Measurements from ENCODE around the gene LPGAT1.
A peak's percentile ranks its signal among the peaks of the same experiment; 100 is the strongest.
"Not testable (repeated sequence)": the region's sequence is repeated elsewhere in the genome, so short reads cannot be mapped to it uniquely, and the experiment has no call there.

Gene LPGAT1

DNA sequence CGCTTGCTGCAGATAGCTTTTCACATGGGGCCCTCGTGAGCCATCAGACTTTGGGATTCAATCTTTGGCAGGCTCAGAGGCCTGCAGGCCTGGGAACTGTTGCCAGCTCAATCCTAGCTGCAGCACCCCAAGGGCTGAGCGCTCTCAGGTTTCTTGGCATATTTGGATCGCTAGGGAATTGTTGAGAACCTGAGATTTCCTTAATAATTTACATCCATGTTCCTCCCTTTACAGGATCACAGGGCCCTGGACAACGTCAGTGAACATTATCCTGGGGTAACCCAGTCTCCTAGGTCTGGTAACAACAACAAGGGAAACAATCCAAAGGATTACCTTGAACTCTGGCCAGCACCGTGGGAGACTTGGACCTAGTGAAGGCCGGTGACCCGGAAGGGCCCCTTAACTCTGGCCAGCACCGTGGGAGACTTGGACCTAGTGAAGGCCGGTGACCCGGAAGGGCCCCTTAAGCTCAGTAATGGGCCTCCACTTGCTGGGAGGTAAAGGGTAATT is 105.8 kb downstream of the LPGAT1 start:
- H3K4me3 ChIP-seq (ENCODE audit: low read depth, low read length), result no peak overlapping the region
- H3K4me1 ChIP-seq (ENCODE audit: control insufficient read depth, insufficient read depth, low read length), result no peaks in the 10 kb centered on the region
- H3K36me3 ChIP-seq (ENCODE audit: control insufficient read depth, insufficient read depth, low read length), result no peaks in the 10 kb centered on the region
- H3K27me3 ChIP-seq (ENCODE audit: control insufficient read depth, insufficient read depth, low read length), result no peaks in the 10 kb centered on the region
- H3K9ac ChIP-seq (ENCODE audit: low read depth, low read length), result no peak overlapping the region
- no peaks in the 10 kb centered on the region for H3K9me3 ChIP-seq (ENCODE audit: control insufficient read depth, insufficient read depth, low read length)

DNA sequence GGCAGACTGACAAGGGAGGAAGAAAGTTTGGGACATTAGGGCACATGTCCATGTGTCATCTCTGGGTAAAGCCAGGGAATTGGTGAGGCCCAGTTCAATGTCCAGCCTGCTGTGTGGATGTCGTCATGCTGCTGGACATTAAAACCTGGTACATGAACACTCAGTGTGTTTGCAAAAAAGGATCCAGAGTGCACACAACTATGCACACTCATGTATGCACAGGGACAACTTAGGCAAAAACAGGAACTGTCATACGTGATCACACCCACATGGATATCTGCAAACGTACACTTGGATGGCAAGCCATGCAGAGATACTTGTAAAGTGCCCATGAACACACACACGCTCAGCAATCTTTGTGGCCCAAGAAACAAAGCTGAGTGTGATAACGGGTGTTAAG is 107.3 kb downstream of the LPGAT1 start:
- Histone ChIP-seq H3K4me1 (ENCODE audit: control insufficient read depth, insufficient read depth, low read length) (no peaks in the 10 kb centered on the region), H3K27me3 (ENCODE audit: control insufficient read depth, insufficient read depth, low read length) (no peaks in the 10 kb centered on the region), H3K9ac (ENCODE audit: low read depth, low read length) (no peak overlapping the region), H3K4me3 (ENCODE audit: low read depth, low read length) (no peak overlapping the region), H3K9me3 (ENCODE audit: control insufficient read depth, insufficient read depth, low read length) (no peaks in the 10 kb centered on the region), H3K36me3 (ENCODE audit: control insufficient read depth, insufficient read depth, low read length) (no peaks in the 10 kb centered on the region)

DNA sequence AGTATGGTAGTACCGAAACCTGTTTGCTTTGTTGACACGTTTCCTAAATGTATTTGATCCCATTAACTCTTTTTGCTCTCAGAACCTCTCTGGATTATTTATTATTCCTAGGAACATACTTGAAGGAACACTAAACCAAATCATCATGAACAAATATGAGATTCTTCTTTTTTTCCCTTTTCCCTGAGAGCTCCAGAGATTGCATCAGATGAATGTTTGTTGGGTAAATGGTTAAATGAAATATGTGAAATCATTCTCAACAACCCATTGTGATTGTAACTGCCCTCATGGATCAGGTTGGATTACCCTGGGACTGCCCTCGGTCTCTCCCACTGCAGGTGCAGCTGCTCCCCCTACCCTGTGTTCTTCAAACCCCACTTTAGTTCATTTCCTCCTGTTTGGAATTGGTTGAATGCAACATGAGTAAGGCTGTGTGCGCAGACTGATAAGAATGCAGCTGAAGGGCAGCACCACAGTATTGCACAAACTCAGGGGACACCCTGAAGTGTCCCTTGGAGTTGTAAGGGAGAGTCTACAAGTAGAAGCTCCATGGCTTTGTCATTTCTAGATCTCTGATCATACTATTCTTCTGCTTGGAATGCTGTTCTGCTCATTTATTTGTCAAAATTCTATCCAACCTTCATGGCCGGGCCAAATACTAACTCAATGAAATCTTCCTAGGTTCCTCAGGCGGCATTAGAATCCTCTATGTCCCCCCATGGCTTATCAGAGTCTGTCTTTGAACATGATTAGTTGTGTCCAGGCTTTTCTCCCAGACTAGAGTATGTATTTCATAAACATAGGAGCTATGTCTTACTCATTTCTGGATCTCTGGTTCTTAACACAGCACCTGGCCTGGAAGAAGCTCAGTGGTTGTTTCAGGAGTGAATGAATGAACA is 108.0 kb downstream of the LPGAT1 start:
- no peak overlapping the region for H3K9ac ChIP-seq (ENCODE audit: low read depth, low read length)
- H3K4me3 ChIP-seq (ENCODE audit: low read depth, low read length), result no peak overlapping the region
- H3K36me3 ChIP-seq (ENCODE audit: control insufficient read depth, insufficient read depth, low read length), result no peaks in the 10 kb centered on the region
- H3K4me1 ChIP-seq (ENCODE audit: control insufficient read depth, insufficient read depth, low read length), result no peaks in the 10 kb centered on the region
- H3K9me3 ChIP-seq (ENCODE audit: control insufficient read depth, insufficient read depth, low read length), result no peaks in the 10 kb centered on the region
- H3K27me3 ChIP-seq (ENCODE audit: control insufficient read depth, insufficient read depth, low read length), result no peaks in the 10 kb centered on the region

GRCh38 chr1:211716555-211716954 is 114.0 kb downstream of the LPGAT1 start:
- not testable (repeated sequence) for H3K27me3 ChIP-seq (ENCODE audit: control insufficient read depth, insufficient read depth, low read length); H3K4me1 ChIP-seq (ENCODE audit: control insufficient read depth, insufficient read depth, low read length); H3K9ac ChIP-seq (ENCODE audit: low read depth, low read length); H3K36me3 ChIP-seq (ENCODE audit: control insufficient read depth, insufficient read depth, low read length); H3K4me3 ChIP-seq (ENCODE audit: low read depth, low read length); H3K9me3 ChIP-seq (ENCODE audit: control insufficient read depth, insufficient read depth, low read length)

- Histone ChIP-seq H3K4me1 (ENCODE audit: control insufficient read depth, insufficient read depth, low read length) (no peaks in the 10 kb centered on the region), H3K36me3 (ENCODE audit: control insufficient read depth, insufficient read depth, low read length) (no peaks in the 10 kb centered on the region), H3K9me3 (ENCODE audit: control insufficient read depth, insufficient read depth, low read length) (no peaks in the 10 kb centered on the region), H3K4me3 (ENCODE audit: low read depth, low read length) (no peak overlapping the region), H3K9ac (ENCODE audit: low read depth, low read length) (peak overlapping the region; percentile 4), H3K27me3 (ENCODE audit: control insufficient read depth, insufficient read depth, low read length) (no peaks in the 10 kb centered on the region)
Observed at GRCh38 chr1:211715971-211716370, 114.6 kb downstream of the LPGAT1 start.

DNA sequence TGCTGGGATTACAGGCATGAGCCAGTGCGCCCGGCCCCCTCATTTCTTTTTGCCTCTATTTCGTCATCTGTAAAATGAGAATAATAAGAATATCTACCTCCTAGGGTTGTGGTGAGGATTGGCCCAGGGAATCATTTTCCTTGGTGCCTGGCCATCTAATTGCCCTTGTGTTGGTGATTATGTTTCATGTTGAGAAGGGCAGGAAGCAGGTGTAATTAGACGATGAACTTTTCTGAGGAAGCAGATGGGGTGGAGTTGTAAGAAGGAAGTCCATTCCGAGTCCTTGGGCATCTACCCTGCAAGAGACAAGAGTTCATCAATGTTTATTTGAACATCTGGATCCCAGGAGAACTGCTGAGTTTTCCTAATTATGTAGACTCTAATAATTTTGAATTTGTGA is 116.4 kb downstream of the LPGAT1 start:
- Histone ChIP-seq H3K9me3 (ENCODE audit: control insufficient read depth, insufficient read depth, low read length) (no peaks in the 10 kb centered on the region), H3K27me3 (ENCODE audit: control insufficient read depth, insufficient read depth, low read length) (no peaks in the 10 kb centered on the region), H3K9ac (ENCODE audit: low read depth, low read length) (no peak overlapping the region), H3K4me1 (ENCODE audit: control insufficient read depth, insufficient read depth, low read length) (no peaks in the 10 kb centered on the region), H3K4me3 (ENCODE audit: low read depth, low read length) (no peak overlapping the region), H3K36me3 (ENCODE audit: control insufficient read depth, insufficient read depth, low read length) (no peaks in the 10 kb centered on the region)

DNA sequence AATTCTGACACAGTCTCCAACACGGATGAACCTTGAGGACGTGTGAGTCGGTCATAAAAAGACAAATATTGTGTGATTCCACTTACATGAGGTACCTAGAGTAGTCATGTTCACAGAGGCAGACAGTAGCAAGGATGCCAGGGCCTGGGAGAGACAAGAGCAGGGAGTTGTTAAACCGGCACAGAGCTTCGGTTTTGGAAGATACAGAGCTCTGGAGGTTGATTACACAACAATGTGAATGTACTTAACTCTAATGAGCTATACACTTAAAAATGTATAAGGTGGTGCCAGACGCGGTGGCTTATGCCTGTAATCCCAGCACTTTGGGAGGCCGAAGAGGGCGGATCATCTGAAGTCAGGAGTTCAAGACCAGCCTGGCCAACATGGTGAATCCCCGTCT is 117.3 kb downstream of the LPGAT1 start:
- H3K9me3 ChIP-seq (ENCODE audit: control insufficient read depth, insufficient read depth, low read length), result no peaks in the 10 kb centered on the region
- no peak overlapping the region for H3K9ac ChIP-seq (ENCODE audit: low read depth, low read length)
- no peaks in the 10 kb centered on the region for H3K36me3 ChIP-seq (ENCODE audit: control insufficient read depth, insufficient read depth, low read length)
- no peaks in the 10 kb centered on the region for H3K4me1 ChIP-seq (ENCODE audit: control insufficient read depth, insufficient read depth, low read length)
- H3K27me3 ChIP-seq (ENCODE audit: control insufficient read depth, insufficient read depth, low read length), result no peaks in the 10 kb centered on the region
- no peak overlapping the region for H3K4me3 ChIP-seq (ENCODE audit: low read depth, low read length)

DNA sequence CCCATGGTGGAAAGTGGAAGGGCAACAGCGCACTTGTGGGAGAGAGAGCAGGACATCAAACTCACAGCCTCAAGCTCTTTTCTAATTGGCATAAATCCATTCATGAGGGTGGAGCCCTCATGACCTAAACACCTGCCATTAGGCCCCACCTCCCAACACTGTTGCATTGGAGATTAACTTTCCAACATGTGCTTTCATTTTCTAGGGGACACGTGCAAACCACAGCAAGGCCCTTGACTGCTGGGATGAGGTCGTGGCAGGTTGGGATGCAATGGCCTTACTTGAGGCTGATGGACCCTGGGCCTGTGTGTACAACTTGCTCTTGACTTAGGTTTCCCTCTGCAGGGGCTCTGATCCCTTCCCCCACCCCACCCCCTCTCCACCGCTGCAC is 119.3 kb downstream of the LPGAT1 start:
- Histone ChIP-seq H3K27me3 (ENCODE audit: control insufficient read depth, insufficient read depth, low read length) (peaks cover 1% of the 10 kb centered on the region), H3K4me3 (ENCODE audit: low read depth, low read length) (no peak overlapping the region)

DNA sequence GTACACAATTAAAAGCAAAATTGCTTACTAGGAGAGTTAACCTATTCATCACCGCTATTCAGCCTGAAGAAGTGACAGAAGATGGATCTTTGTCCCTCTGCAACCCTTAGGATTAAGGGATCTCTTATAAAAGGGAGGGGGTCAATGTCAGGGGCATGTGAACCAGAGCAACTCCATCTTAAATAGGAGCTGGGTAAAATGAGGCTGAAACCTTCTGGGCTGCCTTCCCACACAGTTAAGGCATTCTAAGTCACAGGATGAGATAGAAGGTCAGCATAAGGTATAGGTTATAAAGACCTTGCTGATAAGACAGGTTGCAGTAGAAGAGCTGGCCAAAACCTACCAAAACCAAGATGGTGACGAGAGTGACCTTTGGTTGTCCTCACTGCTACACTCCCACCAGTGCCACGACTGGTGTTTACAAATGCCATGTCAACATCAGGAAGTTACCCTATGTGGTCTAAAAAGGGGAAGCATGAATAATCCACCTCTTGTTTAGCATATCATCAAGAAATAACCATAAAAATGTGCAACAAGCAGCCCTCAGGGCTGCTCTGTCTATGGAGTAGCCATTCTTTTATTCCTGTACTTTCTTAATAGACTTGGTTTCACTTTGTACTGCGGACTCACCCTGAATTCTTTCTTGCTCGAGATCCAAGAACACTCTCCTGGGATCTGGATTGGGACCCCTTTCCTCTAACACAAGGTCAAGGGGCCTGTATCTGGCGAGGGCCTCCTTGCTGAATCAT is 119.8 kb downstream of the LPGAT1 start:
- Histone ChIP-seq H3K36me3 (ENCODE audit: control insufficient read depth, insufficient read depth, low read length) (no peaks in the 10 kb centered on the region), H3K4me3 (ENCODE audit: low read depth, low read length) (no peak overlapping the region), H3K4me1 (ENCODE audit: control insufficient read depth, insufficient read depth, low read length) (no peaks in the 10 kb centered on the region), H3K27me3 (ENCODE audit: control insufficient read depth, insufficient read depth, low read length) (peaks cover 4% of the 10 kb centered on the region), H3K9me3 (ENCODE audit: control insufficient read depth, insufficient read depth, low read length) (no peaks in the 10 kb centered on the region), H3K9ac (ENCODE audit: low read depth, low read length) (no peak overlapping the region)

More for the DNA sequence above, 119.3 kb downstream of the LPGAT1 start:
- no peaks in the 10 kb centered on the region for H3K36me3 ChIP-seq (ENCODE audit: control insufficient read depth, insufficient read depth, low read length)
- H3K9me3 ChIP-seq (ENCODE audit: control insufficient read depth, insufficient read depth, low read length), result no peaks in the 10 kb centered on the region
- H3K4me1 ChIP-seq (ENCODE audit: control insufficient read depth, insufficient read depth, low read length), result no peaks in the 10 kb centered on the region
- no peak overlapping the region for H3K9ac ChIP-seq (ENCODE audit: low read depth, low read length)

DNA sequence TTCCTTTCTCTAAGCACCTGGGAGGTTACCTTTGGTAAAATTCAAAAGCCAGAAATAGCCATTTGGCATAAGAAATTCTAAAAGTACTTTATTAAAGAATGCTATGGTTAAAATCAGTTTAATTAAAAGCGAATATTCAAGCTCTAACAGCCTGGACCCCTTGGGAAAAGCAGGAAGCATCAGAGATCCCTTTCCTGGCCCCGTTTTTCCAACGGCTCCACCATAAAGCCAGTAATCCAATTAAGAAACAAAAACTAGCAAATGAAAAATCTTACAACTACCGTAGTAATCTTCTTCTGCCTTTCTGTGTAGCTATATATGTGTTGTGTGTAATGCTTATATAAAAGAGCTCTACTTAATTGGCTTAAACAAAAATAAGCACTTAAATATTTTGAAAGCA is 121.6 kb downstream of the LPGAT1 start:
- Histone ChIP-seq H3K36me3 (ENCODE audit: control insufficient read depth, insufficient read depth, low read length) (no peaks in the 10 kb centered on the region), H3K9me3 (ENCODE audit: control insufficient read depth, insufficient read depth, low read length) (no peaks in the 10 kb centered on the region), H3K4me3 (ENCODE audit: low read depth, low read length) (no peak overlapping the region), H3K27me3 (ENCODE audit: control insufficient read depth, insufficient read depth, low read length) (peaks cover 5% of the 10 kb centered on the region), H3K4me1 (ENCODE audit: control insufficient read depth, insufficient read depth, low read length) (no peaks in the 10 kb centered on the region), H3K9ac (ENCODE audit: low read depth, low read length) (no peak overlapping the region)

- H3K4me3 ChIP-seq (ENCODE audit: low read depth, low read length), result no peak overlapping the region
- H3K9ac ChIP-seq (ENCODE audit: low read depth, low read length), result no peak overlapping the region
- no peaks in the 10 kb centered on the region for H3K4me1 ChIP-seq (ENCODE audit: control insufficient read depth, insufficient read depth, low read length)
- no peaks in the 10 kb centered on the region for H3K9me3 ChIP-seq (ENCODE audit: control insufficient read depth, insufficient read depth, low read length)
- peaks cover 5% of the 10 kb centered on the region for H3K27me3 ChIP-seq (ENCODE audit: control insufficient read depth, insufficient read depth, low read length)
- H3K36me3 ChIP-seq (ENCODE audit: control insufficient read depth, insufficient read depth, low read length), result no peaks in the 10 kb centered on the region
Observed at GRCh38 chr1:211708006-211708405, 122.6 kb downstream of the LPGAT1 start.

Data from iPS-15b (cell line).